Endothelial cell of umbilical vein (primary cell): ENCODE measurements around the gene RASGRP4. TPM values are rescaled to one million over a fixed set of nuclear protein-coding genes. Genes with fewer than 3 reads are reported as not detected.

Experiments
- BruUV-seq: library from RNA; stranded (reverse); fragments of 400-500 nt; replicated peaks from 2 replicates; lab custom pipeline; 2021; lab: Mats Ljungman, UMichigan
- CTCF ChIA-PET: fragments of 300-600, 350-600 bp; sonication (Branson Sonifier 250); formaldehyde crosslinking; loops from one replicate; lab custom pipeline; 2021; ENCODE audit warnings: antibody characterized with exemption, inconsistent platforms; lab: Charles Lee
- POLR2A ChIA-PET: fragments of 300-600, 350-600 bp; sonication (Branson Sonifier 250); formaldehyde crosslinking; loops from one replicate; lab custom pipeline; 2021; ENCODE audit warnings: antibody characterized with exemption, inconsistent platforms; lab: Charles Lee
- DNase-seq: peaks from one replicate; pipeline ENCODE4 v3.0.0-alpha.2; 2011; ENCODE audit warnings: low read depth, low spot score
- FAIRE-seq: peaks from 2 replicates; lab custom pipeline; 2011; peaks lifted over from hg19 to GRCh38; lab: Jason Lieb, UNC
- H2AFZ ChIP-seq: 2 replicates; pipeline ENCODE4 v1.6.0; 2012; ENCODE audit warnings: low read depth, low read length, control low read depth, inconsistent platforms
- H3K27ac ChIP-seq: 2 replicates; pipeline ENCODE4 v1.5.1; 2011; ENCODE audit warnings: low read depth, mild to moderate bottlenecking, control low read depth, low read length, moderate library complexity; ENCODE audit not compliant: insufficient read depth
- H3K27me3 ChIP-seq, 2 experiments: 2 replicates each; pipeline versions ENCODE4 v1.6.0 to v1.6.1; 2011; ENCODE audit warnings: low read length in 2 of 2, mixed read lengths in 1 of 2; ENCODE audit not compliant: control insufficient read depth in 2 of 2, insufficient read depth in 2 of 2
- H3K36me3 ChIP-seq, 2 experiments: 2 replicates in 1 of 2; 3 replicates in 1 of 2; pipeline ENCODE4 v1.5.1; 2011; ENCODE audit warnings: low read length in 2 of 2, mild to moderate bottlenecking in 1 of 2, moderate library complexity in 1 of 2; ENCODE audit not compliant: control insufficient read depth in 2 of 2, insufficient read depth in 2 of 2; ENCODE audit errors: extremely low read depth in 1 of 2
- H3K4me1 ChIP-seq: 3 replicates; pipeline ENCODE4 v1.5.1; 2011; ENCODE audit warnings: mild to moderate bottlenecking, low read length; ENCODE audit not compliant: control insufficient read depth, insufficient read depth; ENCODE audit errors: extremely low read depth
- H3K4me2 ChIP-seq: 2 replicates; pipeline ENCODE4 v1.6.1; 2011; ENCODE audit warnings: low read length, control low read depth, mixed read lengths; ENCODE audit not compliant: insufficient read depth
- H3K4me3 ChIP-seq, 3 experiments: fragments of 200-600 bp in 1 of 3; sonication (generic), shearing (Covaris generic) in 1 of 3; replicated peaks in 1 of 3; 2 replicates each; pipeline ENCODE4 v1.5.1; 2011 to 2016; ENCODE audit warnings: control low read depth in 3 of 3, low read length in 3 of 3, mild to moderate bottlenecking in 2 of 3, inconsistent platforms in 1 of 3, low read depth in 1 of 3, moderate library complexity in 1 of 3; ENCODE audit not compliant: insufficient read depth in 1 of 3
- H3K79me2 ChIP-seq: 2 replicates; pipeline ENCODE4 v1.6.0; 2012; ENCODE audit warnings: low read length, inconsistent platforms; ENCODE audit not compliant: control insufficient read depth, insufficient read depth
- H3K9ac ChIP-seq: replicated peaks from 2 replicates; pipeline ENCODE3; 2011; ENCODE audit warnings: low read length, control low read depth; ENCODE audit not compliant: insufficient read depth; ENCODE audit errors: extremely low read depth
- H3K9me1 ChIP-seq: replicated peaks from 3 replicates; pipeline ENCODE4 v1.6.0; 2011; ENCODE audit warnings: mild to moderate bottlenecking, low read length; ENCODE audit not compliant: control insufficient read depth, insufficient read depth; ENCODE audit errors: extremely low read depth
- H3K9me3 ChIP-seq: replicated peaks from 2 replicates; pipeline ENCODE4 v1.5.1; 2012; ENCODE audit warnings: low read length, inconsistent platforms; ENCODE audit not compliant: control insufficient read depth, insufficient read depth
- H4K20me1 ChIP-seq: replicated peaks from 2 replicates; pipeline ENCODE3; 2011; ENCODE audit warnings: mild to moderate bottlenecking, low read length; ENCODE audit not compliant: control insufficient read depth, insufficient read depth; ENCODE audit errors: extremely low read depth
- CTCF ChIP-seq, 2 donors: IDR thresholded peaks; 1 replicate in 1 of 2; 2 replicates in 1 of 2; pipeline ENCODE4 v1.5.1; 2011; ENCODE audit warnings: low read length in 2 of 2, mild to moderate bottlenecking in 2 of 2, moderate library complexity in 2 of 2, control low read depth in 1 of 2, inconsistent platforms in 1 of 2, low read depth in 1 of 2; ENCODE audit not compliant: insufficient read depth in 1 of 2; ENCODE audit errors: extremely low read depth in 1 of 2
- EZH2 ChIP-seq: IDR thresholded peaks from 2 replicates; pipeline ENCODE4 v1.6.1; 2012; ENCODE audit warnings: borderline replicate concordance, low read depth, mild to moderate bottlenecking, moderate library complexity, low read length, inconsistent platforms; ENCODE audit not compliant: severe bottlenecking
- FOS ChIP-seq: IDR thresholded peaks from 2 replicates; pipeline ENCODE4 v1.6.1; 2011; ENCODE audit warnings: mild to moderate bottlenecking, low read length, moderate library complexity, borderline replicate concordance; ENCODE audit not compliant: insufficient read depth
- GATA2 ChIP-seq: IDR thresholded peaks from 2 replicates; pipeline ENCODE4 v1.7.0; 2011; ENCODE audit warnings: low read depth, mild to moderate bottlenecking, moderate library complexity, mixed read lengths, low read length; ENCODE audit not compliant: insufficient read length, insufficient read depth
- JUN ChIP-seq: IDR thresholded peaks from 2 replicates; pipeline ENCODE4 v1.6.1; 2011; ENCODE audit warnings: borderline replicate concordance, low read depth; ENCODE audit not compliant: insufficient read length, insufficient read depth
- MAX ChIP-seq: IDR thresholded peaks from 2 replicates; pipeline ENCODE4 v1.6.1; 2011; ENCODE audit not compliant: insufficient read depth, insufficient read length
- MYC ChIP-seq: IDR thresholded peaks from one replicate; pipeline ENCODE4 v1.6.1; 2011; ENCODE audit warnings: mild to moderate bottlenecking, low read depth, low read length
- POLR2A ChIP-seq: IDR thresholded peaks from 2 replicates; pipeline ENCODE4 v1.6.1; 2012; ENCODE audit warnings: low read depth, mild to moderate bottlenecking, control low read depth, low read length
- POLR2AphosphoS5 ChIP-seq: IDR thresholded peaks from 2 replicates; pipeline ENCODE4 v1.6.1; 2012; ENCODE audit warnings: low read depth, mild to moderate bottlenecking, control low read depth, low read length, moderate library complexity; ENCODE audit not compliant: insufficient read depth
- dilution Hi-C: fragments of 300-500 bp; cut with MboI; formaldehyde crosslinking; loops from one replicate; pipeline ENCODE4 v1.15.0; 2019; ENCODE audit warnings: low sequenced_read_pairs; ENCODE audit not compliant: extremely low pct_ligation_motif_present
- intact Hi-C: fragments of 100-400 bp; cut with micrococcal nuclease; formaldehyde crosslinking; loops from one replicate; pipeline ENCODE4 v1.10.0; 2022
- polyA plus RNA-seq, 4 experiments: library from polyadenylated mRNA; depleted of rRNA in 3 of 4; stranded (reverse) in 3 of 4; unstranded in 1 of 4; fragments of >200 nt; gene quantifications; 2 replicates each; pipeline versions ENCODE4 v1.2.1 to v1.2.3, GENCODE V29; 2011 to 2012; ENCODE audit warnings: missing spikeins in 1 of 4
- total RNA-seq: library from RNA; stranded (reverse); gene quantifications from 2 replicates; pipeline ENCODE4 v1.2.3, GENCODE V29; 2021

The RASGRP4 gene
- total and polyA plus RNA-seq, 2 donors (not counting 3 experiments of a cell fraction or from before 2014, with no cell fraction given) = not detected

GRCh38 chr19:38442736-38443135, 16.7 kb upstream of the RASGRP4 start:
- POLR2A ChIA-PET = no interaction called here
- CTCF ChIA-PET = no interaction called here
- dilution Hi-C loops = no loop called here
- Histone ChIP-seq H3K9me3 (no peaks in the 10 kb centered on the region), H3K27me3 (no peaks in the 10 kb centered on the region), H3K4me2 (no peak overlapping the region), H3K27ac (no peak overlapping the region), H3K9ac (no peak overlapping the region), H3K4me1 (no peaks in the 10 kb centered on the region), H3K79me2 (no peaks in the 10 kb centered on the region), H4K20me1 (no peaks in the 10 kb centered on the region), H3K9me1 (no peaks in the 10 kb centered on the region), H2AFZ (no peak overlapping the region), H3K36me3 (no peaks in the 10 kb centered on the region), H3K4me3 (no peak overlapping the region)
- intact Hi-C loops = no loop called here
- DNase-seq (no peak), FAIRE-seq (no peak)
- BruUV-seq = no TSS peak
- TF ChIP-seq FOS = no peak
- no peak for TF ChIP-seq MYC
- TF ChIP-seq MAX = no peak
- no peak for TF ChIP-seq POLR2A
- no peak for TF ChIP-seq POLR2AphosphoS5
- TF ChIP-seq EZH2 = no peak
- TF ChIP-seq CTCF (IDR thresholded peaks at IDR 0.05; ENCODE audit: extremely low read depth in 1 of 2, insufficient read depth in 1 of 2, low read depth in 1 of 2, low read length in 2 of 2) = no peak
- TF ChIP-seq JUN = no peak
- no peak for TF ChIP-seq GATA2
